ENCODE measurements around the gene DCST2. TPM values are rescaled to one million over a fixed set of nuclear protein-coding genes. Genes with fewer than 3 reads are reported as not detected.

DCST2 gene
- total and polyA plus RNA-seq, 2 of the 8 experiments (the other 6 are each of a cell fraction or from before 2014, with no cell fraction given): 0.43 to 2.1 TPM

DNA sequence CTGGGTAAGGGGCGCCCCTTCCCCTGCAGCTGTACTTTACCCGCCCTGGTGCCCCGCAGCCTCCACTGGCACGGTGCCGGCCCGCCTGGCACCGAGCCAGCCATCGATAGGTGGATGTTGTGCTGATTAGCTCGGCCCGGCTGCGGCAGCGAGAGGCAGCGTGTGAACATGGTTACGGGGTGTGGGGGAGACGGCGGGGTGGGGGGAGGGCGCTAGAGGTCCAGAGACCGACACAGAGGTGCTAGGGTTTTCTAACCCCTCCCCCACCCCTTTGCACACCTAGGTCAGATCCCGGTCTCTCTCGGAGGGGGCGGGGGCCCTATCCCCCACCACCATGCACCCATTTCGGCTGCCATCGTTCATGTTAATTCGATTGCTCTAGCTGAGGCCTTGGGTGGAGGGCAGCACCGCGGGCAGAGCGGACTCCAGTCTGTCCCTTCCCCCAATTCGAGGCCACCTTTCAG is 36.6 kb upstream of the DCST2 start:
- DNase-seq (ENCODE audit: low read depth in 1 of 2, low spot score in 2 of 2) (no peak), FAIRE-seq (no peak)
- H4K8ac ChIP-seq (ENCODE audit: extremely low read depth, insufficient read depth, low read length): peak overlapping the region; percentile 16; the same call in 1 of the 2 replicates
- H2BK120ac ChIP-seq (replicated peaks; ENCODE audit: low read depth, low read length): no peak overlapping the region
- no peak overlapping the region for H2AFZ ChIP-seq (ENCODE audit: low read length)
- no peaks in the 10 kb centered on the region for H3K9me3 ChIP-seq (ENCODE audit: insufficient read depth in 2 of 2, low read depth in 1 of 2, low read length in 1 of 2)
- 0 out of 2 replicates have a peak overlapping the region, but pooled peaks have one; percentile 90 for H2AK5ac ChIP-seq (ENCODE audit: low read depth, low read length)
- 12% methylated on average over 18 of the region's 28 CpGs; no CpG with 5 or more reads in 1 of the 2 experiments for WGBS, 2 experiments (ENCODE audit: extremely low coverage in 1 of 2, insufficient coverage in 1 of 2, insufficient read length in 1 of 2, insufficient replicate concordance in 2 of 2, low coverage in 1 of 2, low lambda C conversion rate in 2 of 2, missing lambda C conversion rate in 1 of 2)
- peaks cover 0 to 5% of the 10 kb centered on the region in 2 experiments; a peak in 1 of 4 replicates for H3K79me2 ChIP-seq (ENCODE audit: control insufficient read depth in 1 of 2, insufficient read depth in 2 of 2, low read length in 2 of 2)
- H3K4me3 ChIP-seq (ENCODE audit: extremely low read depth in 1 of 4, insufficient read depth in 2 of 4, low read depth in 3 of 4, low read length in 4 of 4): peak overlapping the region; percentile 42 to 64 (median 57)
- no peak overlapping the region for H3K14ac ChIP-seq (ENCODE audit: insufficient read length)
- ChIA-PET CTCF (ENCODE audit: partially characterized antibody) (interaction anchor here (0.7 to 33.9 kb wide), 12 partner anchors 10 to 207 kb away, joined by 3 to 907 read pairs (median 4); partner anchors contain the start of genes ADAM15, EFNA3, EFNA4 and PMVK), POLR2A (ENCODE audit: partially characterized antibody) (interaction anchor here (0.6 to 3.2 kb wide), 17 partner anchors 8 to 126 kb away, joined by 3 to 21 read pairs (median 3); partner anchors contain the start of genes EFNA3, FLAD1, PBXIP1 and SHC1)
- no peaks in the 10 kb centered on the region for H3K79me1 ChIP-seq (ENCODE audit: low read depth, low read length)
- peak overlapping the region; percentile 60; the same call in 1 of the 2 replicates for H2BK5ac ChIP-seq (ENCODE audit: low read depth, low read length)
- no peak overlapping the region for H4K5ac ChIP-seq (ENCODE audit: insufficient read length, low read depth, low read length)
- peak; percentile 25 for TF ChIP-seq ASH2L (IDR thresholded peaks at IDR 0.05; ENCODE audit: low read length)
- TF ChIP-seq SP4 (IDR thresholded peaks at IDR 0.05; ENCODE audit: low read length): no peak
- 0 out of 3 replicates have a peak, but pooled peaks of 1 of the 2 experiments have one; percentile 15 for TF ChIP-seq POLR2A (IDR thresholded peaks at IDR 0.05; ENCODE audit: control extremely low read depth in 1 of 2, low read depth in 2 of 2, low read length in 2 of 2)
- 0 out of 2 replicates have a peak, but pooled peaks have one; percentile 3 for TF ChIP-seq POLR2AphosphoS5 (IDR thresholded peaks at IDR 0.05; ENCODE audit: low read depth, low read length)
- peaks cover 12 to 19% of the 10 kb centered on the region in 2 experiments for H4K20me1 ChIP-seq (replicated peaks in 1 of 2; ENCODE audit: control insufficient read depth in 1 of 2, insufficient read depth in 2 of 2, low read length in 2 of 2)
- H3K23ac ChIP-seq (ENCODE audit: insufficient read length): no peak overlapping the region
- H3K23me2 ChIP-seq (ENCODE audit: low read depth, low read length): peaks cover 11% of the 10 kb centered on the region
- peak overlapping the region in 2 of 4 experiments; percentile 13 to 57; a peak in 2 of 7 replicates for H3K9ac ChIP-seq (replicated peaks in 1 of 4; ENCODE audit: extremely low read depth in 1 of 4, low read depth in 3 of 4, low read length in 3 of 4)
- peaks cover 0 to 7% (median 1%) of the 10 kb centered on the region in 4 experiments; a peak in 3 of 7 replicates for H3K27me3 ChIP-seq (replicated peaks in 1 of 4; ENCODE audit: control insufficient read depth in 3 of 4, extremely low read depth in 1 of 4, insufficient read depth in 3 of 4, low read length in 3 of 4)
- peak overlapping the region; percentile 61; the same call in 1 of the 2 replicates for H2BK15ac ChIP-seq (ENCODE audit: low read length)
- H4K91ac ChIP-seq (replicated peaks; ENCODE audit: insufficient read length, low read length): no peak overlapping the region
- no peak overlapping the region for H3K56ac ChIP-seq (replicated peaks; ENCODE audit: insufficient read length, low read depth, low read length)
- H3K4me2 ChIP-seq (ENCODE audit: insufficient read depth in 1 of 2, low read depth in 2 of 2, low read length in 2 of 2): peak overlapping the region; percentile 97 to 99
- 0 out of 2 replicates have a peak overlapping the region, but pooled peaks have one; percentile 43 for H2BK12ac ChIP-seq (ENCODE audit: low read depth, low read length)
- no peak overlapping the region for H3K4ac ChIP-seq (replicated peaks; ENCODE audit: insufficient read length, low read depth, low read length)
- H3K27ac ChIP-seq (ENCODE audit: low read depth, low read length): no peak overlapping the region
- peaks cover 0 to 12% (median 4%) of the 10 kb centered on the region in 4 experiments; a peak in 5 of 8 replicates for H3K36me3 ChIP-seq (ENCODE audit: control insufficient read depth in 2 of 4, insufficient read depth in 4 of 4, low read length in 3 of 4)
- no peak overlapping the region for H2BK20ac ChIP-seq (ENCODE audit: low read length)
- H3K4me1 ChIP-seq (replicated peaks in 1 of 4; ENCODE audit: control insufficient read depth in 3 of 4, insufficient read depth in 4 of 4, low read length in 3 of 4): peaks cover 4 to 33% (median 21%) of the 10 kb centered on the region in 4 experiments
- H3K18ac ChIP-seq (ENCODE audit: extremely low read depth, low read length): 0 out of 2 replicates have a peak overlapping the region, but pooled peaks have one; percentile 51

Data from H1 (cell line).